ENCODE measurements around the gene NQO1.

GRCh38 chr16:69767459-69768229 lies 41.3 kb upstream of the NQO1 start:
- TF ChIP-seq CTCF (IDR thresholded peaks at IDR 0.05 in 8 of 11, conservative IDR thresholded peaks at IDR 0.05 in 3 of 11) (no peak), POLR2A (IDR thresholded peaks at IDR 0.05) (no peak)

All from spleen (tissue), 7 donors.